Dermis blood vessel endothelial cell (primary cell): ENCODE measurements around the gene ATP6V1F. TPM values are rescaled to one million over a fixed set of nuclear protein-coding genes. Genes with fewer than 3 reads are reported as not detected.

Experiments used
- DNase-seq: peaks from one replicate; pipeline ENCODE4 v3.0.0; 2010
- total RNA-seq: library from RNA; depleted of rRNA; stranded (reverse); fragments of >200 nt; gene quantifications from 2 replicates; pipeline ENCODE4 v1.2.3, GENCODE V29; 2014

Gene ATP6V1F
- total RNA-seq, 1 donor from 2014 or later = 93.1 TPM

DNA sequence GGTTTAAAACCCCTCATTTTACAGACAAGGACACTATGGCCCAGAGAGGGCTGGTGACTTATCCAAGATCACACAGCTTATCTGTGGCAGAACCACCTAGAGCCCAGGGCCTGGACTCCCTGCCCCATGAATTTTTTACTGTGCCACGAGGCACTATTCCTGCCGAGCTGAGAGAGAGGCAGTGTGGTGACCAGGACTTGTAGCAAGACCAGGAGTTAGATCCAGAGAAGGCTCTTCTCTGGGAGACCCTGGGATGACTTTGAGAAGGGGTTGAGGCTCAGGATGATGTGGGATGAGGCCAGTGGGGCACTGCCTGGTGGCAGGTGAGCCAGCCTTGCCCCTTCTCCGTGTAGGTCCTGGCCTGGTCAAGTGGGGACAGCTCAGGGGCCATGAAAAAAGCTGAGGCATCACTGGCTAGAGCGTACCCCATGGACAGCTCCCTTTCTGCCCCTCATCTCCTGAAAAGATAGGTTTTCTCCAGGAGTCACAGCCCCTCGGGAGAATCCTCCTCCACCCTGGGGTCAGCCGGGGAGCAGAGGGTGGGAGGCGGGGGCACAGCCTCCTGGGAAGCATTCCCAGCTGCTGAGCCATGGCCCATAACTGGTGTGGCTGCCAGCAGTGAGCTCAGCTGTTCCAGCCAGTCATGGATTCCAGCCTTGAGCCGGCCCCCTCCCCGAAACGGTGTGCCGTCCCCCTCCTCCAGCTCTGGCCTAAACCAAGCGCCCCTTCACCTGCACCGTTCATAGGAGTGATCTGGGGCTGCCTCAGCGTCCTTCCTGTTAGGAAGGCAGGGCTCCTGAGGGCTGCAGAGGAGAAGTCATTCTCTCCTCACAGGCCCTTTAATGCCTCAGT, 26.6 kb upstream of the ATP6V1F start:
- no peak for DNase-seq

DNA sequence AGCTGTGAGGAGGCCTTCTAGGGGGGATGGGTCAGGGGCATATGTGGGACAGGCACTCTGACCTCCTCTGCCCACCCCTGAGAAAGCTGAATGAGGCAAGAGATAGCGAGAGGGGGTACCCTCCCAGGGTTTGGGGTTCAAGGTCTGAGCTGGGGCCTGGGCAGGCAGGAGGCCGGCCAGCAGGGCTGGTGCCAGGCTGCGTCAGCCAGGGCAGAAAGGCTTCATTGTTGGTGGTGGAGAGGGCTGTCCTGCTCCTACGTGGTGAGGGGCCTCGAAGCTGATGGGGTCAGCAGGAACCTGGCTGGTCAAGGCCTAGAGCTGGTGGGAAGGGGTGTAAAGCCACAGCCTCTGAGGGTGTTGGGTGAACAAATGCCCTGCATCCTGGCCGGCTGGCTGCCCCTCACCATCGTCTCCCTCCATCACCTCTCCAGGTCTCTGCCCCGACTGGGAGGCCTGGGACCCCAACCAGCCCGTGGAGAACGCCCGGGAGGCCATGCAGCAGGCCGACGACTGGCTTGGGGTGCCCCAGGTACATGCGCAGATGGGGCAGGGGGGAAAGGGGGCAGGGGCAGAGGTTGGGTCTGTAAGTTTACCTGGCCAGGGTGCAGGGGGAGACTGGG, 25.8 kb upstream of the ATP6V1F start:
- no peak for DNase-seq

- DNase-seq = no peak
Observed at GRCh38 chr7:128837521-128837921, 25.1 kb upstream of the ATP6V1F start.

GRCh38 chr7:128838109-128838779, 24.4 kb upstream of the ATP6V1F start:
- DNase-seq = no peak

DNA sequence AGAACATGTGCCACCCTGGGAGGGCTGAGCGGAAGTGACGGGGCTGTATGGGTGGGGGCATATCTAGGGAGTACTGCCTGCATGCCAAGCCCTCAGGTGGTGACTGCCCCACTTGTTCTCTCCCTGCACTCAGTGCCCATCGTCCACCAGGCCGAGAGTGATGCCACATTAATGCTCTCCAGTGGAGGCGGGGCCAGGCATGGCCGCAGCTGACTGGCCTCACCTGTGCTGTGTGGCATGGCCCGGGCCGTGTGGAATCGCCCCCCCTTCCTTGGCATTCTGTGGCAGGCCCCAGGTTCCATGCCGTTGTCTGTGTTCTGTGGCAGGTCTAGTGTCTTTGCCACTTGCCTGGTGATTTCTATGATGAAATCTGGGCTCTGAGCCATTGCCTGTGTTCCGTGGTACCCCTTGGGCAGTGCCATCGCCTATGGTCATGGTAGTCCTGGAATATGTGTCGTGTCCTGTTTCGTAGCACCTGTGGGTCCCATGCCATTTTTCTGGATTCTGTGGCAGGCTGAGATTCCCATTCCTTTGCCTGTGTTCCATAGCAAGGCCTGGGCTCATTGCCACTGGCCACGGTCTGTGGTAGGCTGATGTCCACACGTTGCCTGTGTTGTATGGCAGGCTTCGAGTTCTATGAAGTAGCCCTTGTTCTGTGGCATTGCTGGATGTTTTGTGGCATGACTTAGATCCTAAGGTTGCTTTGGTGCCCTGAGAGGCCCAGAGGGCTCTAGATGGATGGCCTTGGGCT, 23.5 kb upstream of the ATP6V1F start:
- no peak for DNase-seq

DNA sequence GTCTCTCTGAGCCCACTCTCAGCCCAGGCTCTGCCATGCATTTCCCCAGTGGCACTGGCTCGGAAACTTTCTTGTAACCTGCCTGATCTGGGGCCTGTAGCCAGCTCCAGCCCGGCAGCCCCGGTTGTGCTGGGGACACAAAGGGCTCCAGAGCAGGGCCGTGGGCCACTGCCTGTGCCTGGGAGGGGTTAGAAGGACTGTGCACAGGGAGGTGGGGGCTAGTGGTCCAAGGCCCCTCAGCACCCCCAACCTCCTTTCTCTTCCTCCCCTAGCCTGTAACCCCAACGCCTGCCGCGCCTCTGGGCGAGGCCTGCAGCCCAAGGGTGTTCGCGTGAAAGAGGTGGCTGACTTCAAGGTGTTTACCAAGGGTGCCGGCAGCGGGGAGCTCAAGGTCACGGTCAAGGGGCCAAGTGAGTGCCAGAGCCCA, 22.9 kb upstream of the ATP6V1F start:
- no peak for DNase-seq

- DNase-seq = no peak
Observed at GRCh38 chr7:128840326-128841170, 22.1 kb upstream of the ATP6V1F start.

DNA sequence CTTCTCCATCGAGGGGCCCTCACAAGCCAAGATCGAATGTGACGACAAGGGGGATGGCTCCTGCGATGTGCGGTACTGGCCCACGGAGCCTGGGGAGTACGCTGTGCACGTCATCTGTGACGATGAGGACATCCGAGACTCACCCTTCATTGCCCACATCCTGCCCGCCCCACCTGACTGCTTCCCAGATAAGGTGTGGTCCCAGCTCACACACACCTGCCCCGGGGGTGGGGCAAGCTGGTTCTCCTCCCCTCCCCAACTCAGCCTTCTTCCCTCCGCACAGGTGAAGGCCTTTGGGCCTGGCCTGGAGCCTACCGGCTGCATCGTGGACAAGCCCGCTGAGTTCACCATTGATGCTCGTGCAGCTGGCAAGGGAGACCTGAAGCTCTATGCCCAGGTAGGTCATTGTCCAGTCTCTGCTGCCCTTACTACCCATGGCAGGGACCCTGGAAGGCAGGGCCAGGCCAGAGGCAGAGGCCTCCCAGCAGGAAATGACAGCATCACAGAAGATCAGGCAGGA, 21.4 kb upstream of the ATP6V1F start:
- DNase-seq = no peak

DNA sequence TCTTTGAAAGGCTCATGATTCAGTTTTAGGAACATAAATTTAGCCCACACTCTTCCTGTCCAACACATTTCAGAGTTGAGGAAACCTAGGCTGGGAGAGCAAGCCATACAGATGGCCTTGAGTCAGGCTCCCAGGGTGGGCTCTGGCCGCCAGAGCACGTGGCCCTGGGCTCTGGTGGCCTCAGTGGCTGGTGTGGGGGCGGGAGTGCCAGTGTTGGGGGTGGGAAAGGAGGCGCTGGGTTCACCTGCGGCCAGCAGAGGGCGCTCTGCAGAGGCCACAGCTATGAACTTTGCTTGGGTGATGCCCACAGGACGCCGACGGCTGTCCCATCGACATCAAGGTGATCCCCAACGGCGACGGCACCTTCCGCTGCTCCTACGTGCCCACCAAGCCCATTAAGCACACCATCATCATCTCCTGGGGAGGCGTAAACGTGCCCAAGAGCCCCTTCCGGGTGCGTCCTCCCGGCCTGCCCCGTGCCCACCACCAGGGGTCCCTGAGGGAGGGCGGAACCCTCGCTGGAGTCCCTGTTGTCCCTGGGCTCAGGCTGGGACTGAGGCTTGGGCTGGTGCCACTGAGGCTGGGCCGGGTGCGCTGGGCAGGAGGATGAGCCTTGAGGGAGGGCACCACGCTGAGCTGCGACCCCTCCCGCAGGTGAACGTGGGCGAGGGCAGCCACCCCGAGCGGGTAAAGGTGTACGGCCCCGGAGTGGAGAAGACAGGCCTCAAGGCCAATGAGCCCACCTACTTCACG, 20.6 kb upstream of the ATP6V1F start:
- DNase-seq = peak; percentile 67

DNA sequence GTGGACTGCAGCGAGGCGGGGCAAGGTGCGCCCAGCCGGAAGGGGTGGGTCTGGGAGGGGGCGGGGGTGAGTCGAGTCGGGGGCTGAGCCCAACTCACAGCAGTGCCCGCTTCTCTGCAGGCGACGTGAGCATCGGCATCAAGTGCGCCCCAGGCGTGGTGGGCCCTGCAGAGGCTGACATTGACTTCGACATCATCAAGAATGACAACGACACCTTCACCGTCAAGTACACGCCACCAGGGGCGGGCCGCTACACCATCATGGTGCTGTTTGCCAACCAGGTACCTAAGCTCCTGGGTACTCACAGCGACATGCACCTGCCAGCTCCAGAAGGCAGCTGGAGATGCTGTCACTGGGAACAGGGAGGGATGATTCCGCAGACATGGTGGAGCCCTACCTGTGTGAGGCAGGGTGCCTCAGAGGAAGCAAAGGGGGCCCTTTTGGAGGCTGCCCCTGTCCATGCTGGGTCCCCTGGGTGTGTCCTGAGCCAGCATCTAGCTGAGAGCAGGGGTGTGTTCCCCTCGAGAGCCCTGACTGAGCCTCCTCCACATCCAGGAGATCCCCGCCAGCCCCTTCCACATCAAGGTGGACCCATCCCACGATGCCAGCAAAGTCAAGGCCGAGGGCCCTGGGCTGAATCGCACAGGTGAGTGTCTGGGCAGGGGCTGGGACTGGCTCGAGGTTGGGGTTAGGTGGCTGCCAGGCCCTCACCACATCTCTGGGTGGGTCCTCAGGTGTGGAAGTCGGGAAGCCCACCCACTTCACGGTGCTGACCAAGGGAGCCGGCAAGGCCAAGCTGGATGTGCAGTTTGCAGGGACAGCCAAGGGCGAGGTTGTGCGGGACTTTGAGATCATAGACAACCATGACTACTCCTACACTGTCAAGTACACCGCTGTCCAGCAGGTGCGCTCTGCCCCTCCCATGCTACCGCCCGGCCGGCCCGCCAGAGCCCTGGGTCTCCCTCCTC, 19.7 kb upstream of the ATP6V1F start:
- DNase-seq = no peak

DNA sequence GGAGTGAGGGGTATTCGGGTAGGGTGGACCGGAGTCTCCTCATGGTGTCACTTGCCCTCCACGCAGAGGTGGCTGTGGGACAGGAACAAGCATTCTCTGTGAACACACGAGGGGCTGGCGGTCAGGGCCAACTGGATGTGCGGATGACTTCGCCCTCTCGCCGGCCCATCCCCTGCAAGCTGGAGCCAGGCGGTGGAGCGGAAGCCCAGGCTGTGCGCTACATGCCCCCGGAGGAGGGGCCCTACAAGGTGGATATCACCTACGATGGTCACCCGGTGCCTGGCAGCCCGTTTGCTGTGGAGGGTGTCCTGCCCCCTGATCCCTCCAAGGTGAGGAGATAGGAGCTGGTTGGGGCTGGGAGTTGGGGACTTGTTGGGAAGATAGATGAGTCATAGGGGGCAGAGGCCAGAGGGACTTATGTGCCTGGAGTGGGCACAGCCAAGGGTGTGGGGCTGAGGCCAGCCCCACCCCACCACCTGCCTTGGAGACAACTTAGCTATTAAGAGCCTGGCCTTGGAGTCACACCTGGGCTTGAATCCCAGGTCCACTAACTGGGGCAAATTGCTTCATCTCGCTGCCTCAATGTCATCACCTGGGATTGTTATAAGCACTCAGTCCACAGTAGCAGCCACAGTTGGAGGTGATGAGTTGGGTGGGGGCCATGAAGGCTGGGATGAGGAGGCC, 18.6 kb upstream of the ATP6V1F start:
- DNase-seq = no peak

- DNase-seq = no peak
Observed at GRCh38 chr7:128844777-128845311, 17.8 kb upstream of the ATP6V1F start.

- DNase-seq = no peak
Observed at GRCh38 chr7:128845475-128845874, 17.2 kb upstream of the ATP6V1F start.

GRCh38 chr7:128845987-128846386, 16.7 kb upstream of the ATP6V1F start:
- no peak for DNase-seq

- no peak for DNase-seq
Observed at GRCh38 chr7:128846781-128847444, 15.7 kb upstream of the ATP6V1F start.

- DNase-seq = no peak
Observed at GRCh38 chr7:128847721-128848211, 14.9 kb upstream of the ATP6V1F start.

GRCh38 chr7:128848289-128849155, 14.1 kb upstream of the ATP6V1F start:
- DNase-seq = no peak
